HEK293T (cell line): ENCODE results near the gene AGBL5.

Experiments
- CTCF ChIA-PET: fragments of 350-600 bp; formaldehyde crosslinking; extraction: SDS; loops from one replicate; lab custom pipeline; 2021; ENCODE audit warnings: antibody characterized with exemption, inconsistent platforms; lab: Yijun Ruan, JAX
- POLR2A ChIA-PET: fragments of 350-600 bp; formaldehyde crosslinking; extraction: SDS; loops from one replicate; lab custom pipeline; 2020; ENCODE audit warnings: antibody characterized with exemption, inconsistent platforms; lab: Yijun Ruan, JAX
- DNase-seq: peaks from one replicate; pipeline ENCODE4 v3.0.0; 2012; ENCODE audit warnings: mixed read lengths; ENCODE audit errors: extremely low spot score
- ARNT ChIP-seq: fragments of 450-650 bp; IDR thresholded peaks from 2 replicates; pipeline ENCODE4 v1.6.1; 2017; ENCODE audit warnings: mild to moderate bottlenecking
- BHLHE40 ChIP-seq: fragments of 450-650 bp; IDR thresholded peaks from 2 replicates; pipeline ENCODE4 v1.6.1; 2016; ENCODE audit warnings: mild to moderate bottlenecking, moderate library complexity, borderline replicate concordance
- CTBP1 ChIP-seq: fragments of 450-650 bp; IDR thresholded peaks from 2 replicates; pipeline ENCODE4 v1.6.1; 2016; ENCODE audit warnings: borderline replicate concordance
- ELF4 ChIP-seq: fragments of 450-650 bp; IDR thresholded peaks from 2 replicates; pipeline ENCODE4 v1.6.1; 2017; ENCODE audit warnings: antibody characterized with exemption
- FOXA1 ChIP-seq: fragments of 450-650 bp; IDR thresholded peaks from 2 replicates; pipeline ENCODE4 v1.6.1; 2016; ENCODE audit warnings: mild to moderate bottlenecking
- FOXK2 ChIP-seq: fragments of 450-650 bp; IDR thresholded peaks from 2 replicates; pipeline ENCODE4 v1.6.1; 2016; ENCODE audit warnings: mild to moderate bottlenecking
- FOXM1 ChIP-seq: fragments of 450-650 bp; IDR thresholded peaks from 2 replicates; pipeline ENCODE4 v1.6.1; 2017; ENCODE audit warnings: mild to moderate bottlenecking, borderline replicate concordance
- HDGF ChIP-seq: fragments of 450-650 bp; IDR thresholded peaks from 2 replicates; pipeline ENCODE4 v1.6.1; 2017; ENCODE audit warnings: antibody characterized with exemption, borderline replicate concordance
- L3MBTL2 ChIP-seq: fragments of 450-650 bp; conservative IDR thresholded peaks from 2 replicates; pipeline ENCODE4 v1.6.1; 2016; ENCODE audit warnings: mild to moderate bottlenecking
- LEF1 ChIP-seq: fragments of 450-650 bp; IDR thresholded peaks from 2 replicates; pipeline ENCODE4 v1.6.1; 2017; ENCODE audit warnings: mild to moderate bottlenecking, borderline replicate concordance
- NFRKB ChIP-seq: fragments of 450-650 bp; IDR thresholded peaks from 2 replicates; pipeline ENCODE4 v1.6.1; 2016; ENCODE audit warnings: mild to moderate bottlenecking, moderate library complexity
- PKNOX1 ChIP-seq: fragments of 450-650 bp; IDR thresholded peaks from 2 replicates; pipeline ENCODE4 v1.6.1; 2016
- SP1 ChIP-seq: fragments of 450-650 bp; IDR thresholded peaks from 2 replicates; pipeline ENCODE4 v1.6.1; 2017
- SUZ12 ChIP-seq: fragments of 450-650 bp; IDR thresholded peaks from 2 replicates; pipeline ENCODE4 v1.6.1; 2016; ENCODE audit warnings: mild to moderate bottlenecking
- TARDBP ChIP-seq: fragments of 450-650 bp; IDR thresholded peaks from 2 replicates; pipeline ENCODE4 v1.6.1; 2016
- ZNF384 ChIP-seq: fragments of 450-650 bp; IDR thresholded peaks from 2 replicates; pipeline ENCODE4 v1.6.1; 2016

The AGBL5 gene

GRCh38 chr2:27091746-27092695 is 40.6 kb downstream of the AGBL5 start:
- ChIA-PET CTCF (interaction anchor here (0.6 to 1.5 kb wide), 3 partner anchors 9 to 222 kb away, joined by 3 to 6 read pairs (median 3); no protein-coding TSS in a partner anchor), POLR2A (interaction anchor here (0.6 to 1.2 kb wide), 2 partner anchors 78 to 120 kb away, joined by 3 read pairs; partner anchors contain the start of genes ATRAID and SLC5A6)
- DNase-seq: no peak
- no peak for TF ChIP-seq FOXA1
- no peak for TF ChIP-seq SUZ12
- no peak for TF ChIP-seq LEF1
- no peak for TF ChIP-seq ELF4
- no peak for TF ChIP-seq HDGF
- no peak for TF ChIP-seq CTBP1
- TF ChIP-seq TARDBP: no peak
- no peak for TF ChIP-seq ARNT
- no peak for TF ChIP-seq ZNF384
- TF ChIP-seq FOXM1: no peak
- TF ChIP-seq PKNOX1: no peak
- TF ChIP-seq BHLHE40: no peak
- no peak for TF ChIP-seq L3MBTL2
- TF ChIP-seq FOXK2: no peak

- TF ChIP-seq TARDBP (no peak), HDGF (no peak), ZNF384 (no peak), CTBP1 (no peak), LEF1 (no peak), PKNOX1 (no peak), ARNT (no peak), L3MBTL2 (no peak), FOXM1 (no peak), ELF4 (no peak), SUZ12 (no peak), FOXK2 (no peak), SP1 (no peak), NFRKB (no peak), FOXA1 (no peak), BHLHE40 (no peak)
- ChIA-PET CTCF (interaction anchor here (0.7 kb wide), 1 partner anchor 218 kb away, joined by 3 read pairs; no protein-coding TSS in a partner anchor), POLR2A (interaction anchor here (1.2 kb wide), 1 partner anchor 119 kb away, joined by 3 read pairs; the partner anchor contains the start of genes ATRAID and SLC5A6)
- DNase-seq: no peak
These were observed 41.4 kb downstream of the AGBL5 start for GRCh38 chr2:27092696-27093429.

- TF ChIP-seq ZNF384: no peak
- no peak for TF ChIP-seq SUZ12
- ChIA-PET CTCF (interaction anchor here (0.7 kb wide), 1 partner anchor 218 kb away, joined by 3 read pairs; no protein-coding TSS in a partner anchor), POLR2A (interaction anchor here (1.2 kb wide), 1 partner anchor 118 kb away, joined by 3 read pairs; the partner anchor contains the start of genes ATRAID and SLC5A6)
- no peak for DNase-seq
These were observed 42.2 kb downstream of the AGBL5 start for GRCh38 chr2:27093430-27094352.

- DNase-seq: no peak
- ChIA-PET POLR2A (interaction anchor here (0.9 kb wide), 1 partner anchor 54 kb away, joined by 3 read pairs; no protein-coding TSS in a partner anchor), CTCF (no interaction called here)
These were observed 43.0 kb downstream of the AGBL5 start for GRCh38 chr2:27094353-27094984.

GRCh38 chr2:27095427-27095744 is 43.9 kb downstream of the AGBL5 start:
- POLR2A ChIA-PET: no interaction called here
- DNase-seq: no peak
- CTCF ChIA-PET: no interaction called here
- no peak for TF ChIP-seq ZNF384
- no peak for TF ChIP-seq BHLHE40
- no peak for TF ChIP-seq CTBP1
- TF ChIP-seq SP1: no peak
- no peak for TF ChIP-seq PKNOX1
- TF ChIP-seq SUZ12: no peak
- TF ChIP-seq HDGF: no peak
- TF ChIP-seq TARDBP: no peak
- TF ChIP-seq FOXM1: no peak
- TF ChIP-seq L3MBTL2: no peak
- TF ChIP-seq FOXA1: no peak
- no peak for TF ChIP-seq ELF4
- no peak for TF ChIP-seq NFRKB
- no peak for TF ChIP-seq FOXK2
- TF ChIP-seq LEF1: no peak
- no peak for TF ChIP-seq ARNT

More at GRCh38 chr2:27094353-27094984, 43.0 kb downstream of the AGBL5 start:
- no peak for TF ChIP-seq TARDBP
- no peak for TF ChIP-seq ELF4
- no peak for TF ChIP-seq SUZ12
- TF ChIP-seq FOXM1: no peak
- no peak for TF ChIP-seq LEF1
- TF ChIP-seq SP1: no peak
- no peak for TF ChIP-seq ARNT
- TF ChIP-seq FOXK2: no peak
